ENCODE data around the gene TRPM7.

DNA sequence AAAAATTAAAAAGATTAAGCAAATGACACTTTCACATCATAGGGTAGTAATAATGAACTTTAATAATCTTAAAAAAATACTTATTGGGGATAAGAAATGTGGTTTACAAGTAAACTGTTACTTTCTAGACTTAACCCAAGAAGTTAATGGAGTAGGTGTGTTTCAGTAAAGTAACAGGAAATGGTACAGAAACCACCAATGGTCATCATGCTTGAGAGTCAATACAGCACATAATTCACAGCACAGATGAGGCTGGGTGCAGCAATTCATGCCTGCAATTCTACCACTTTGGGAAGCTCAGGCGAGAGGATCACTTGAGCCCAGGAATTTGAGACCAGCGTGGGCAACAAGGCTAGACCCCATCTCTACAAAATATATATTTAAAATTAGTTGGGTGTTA lies 128.6 kb downstream of the TRPM7 start:
- TF ChIP-seq, protein P1, sequence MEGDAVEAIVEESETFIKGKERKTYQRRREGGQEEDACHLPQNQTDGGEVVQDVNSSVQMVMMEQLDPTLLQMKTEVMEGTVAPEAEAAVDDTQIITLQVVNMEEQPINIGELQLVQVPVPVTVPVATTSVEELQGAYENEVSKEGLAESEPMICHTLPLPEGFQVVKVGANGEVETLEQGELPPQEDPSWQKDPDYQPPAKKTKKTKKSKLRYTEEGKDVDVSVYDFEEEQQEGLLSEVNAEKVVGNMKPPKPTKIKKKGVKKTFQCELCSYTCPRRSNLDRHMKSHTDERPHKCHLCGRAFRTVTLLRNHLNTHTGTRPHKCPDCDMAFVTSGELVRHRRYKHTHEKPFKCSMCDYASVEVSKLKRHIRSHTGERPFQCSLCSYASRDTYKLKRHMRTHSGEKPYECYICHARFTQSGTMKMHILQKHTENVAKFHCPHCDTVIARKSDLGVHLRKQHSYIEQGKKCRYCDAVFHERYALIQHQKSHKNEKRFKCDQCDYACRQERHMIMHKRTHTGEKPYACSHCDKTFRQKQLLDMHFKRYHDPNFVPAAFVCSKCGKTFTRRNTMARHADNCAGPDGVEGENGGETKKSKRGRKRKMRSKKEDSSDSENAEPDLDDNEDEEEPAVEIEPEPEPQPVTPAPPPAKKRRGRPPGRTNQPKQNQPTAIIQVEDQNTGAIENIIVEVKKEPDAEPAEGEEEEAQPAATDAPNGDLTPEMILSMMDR (IDR thresholded peaks at IDR 0.05): no peak
- TF ChIP-seq POLR2A (IDR thresholded peaks at IDR 0.05): no peak
